GM12873 (cell line): ENCODE data around the gene INTS12.

ENCODE experiments used
- CTCF ChIP-seq: IDR thresholded peaks from 2 replicates; pipeline ENCODE4 v1.5.1; 2012; ENCODE audit warnings: low read depth, mild to moderate bottlenecking, moderate library complexity, low read length, control low read depth; ENCODE audit not compliant: insufficient read depth; ENCODE audit errors: missing control alignments

INTS12 gene

GRCh38 chr4:105708181-105709080 is at the start of gene INTS12, which contains the start of gene GSTCD:
TSS of gene INTS12 (minus strand) at chr4:105708689. CDS start at chr4:105700005, 8,684 bp downstream.
TSS of gene GSTCD (plus strand) at chr4:105708784. CDS start at chr4:105717614, 8,830 bp downstream.
- TF ChIP-seq CTCF: no peak

- TF ChIP-seq CTCF: no peak
Observed at GRCh38 chr4:105755375-105755774, 46.9 kb upstream of the INTS12 start.

GRCh38 chr4:105753361-105753760 is 44.9 kb upstream of the INTS12 start:
- no peak for TF ChIP-seq CTCF

- TF ChIP-seq CTCF: no peak
Observed at GRCh38 chr4:105751718-105752299, 43.3 kb upstream of the INTS12 start.

GRCh38 chr4:105748222-105748621 is 39.7 kb upstream of the INTS12 start:
- no peak for TF ChIP-seq CTCF

GRCh38 chr4:105741548-105741947 is 33.1 kb upstream of the INTS12 start:
- no peak for TF ChIP-seq CTCF

GRCh38 chr4:105725623-105726022 is 17.1 kb upstream of the INTS12 start:
- TF ChIP-seq CTCF: no peak
